HG03135 (cell line): ENCODE data around the gene EFCAB7.

ENCODE experiments used
- ATAC-seq: cut with Tn5 transposase; IDR thresholded peaks from one replicate; pipeline ENCODE4 v1.9.1; 2021; ENCODE audit warnings: mild to moderate bottlenecking, moderate library complexity; ENCODE audit not compliant: unreplicated experiment

Gene EFCAB7

DNA sequence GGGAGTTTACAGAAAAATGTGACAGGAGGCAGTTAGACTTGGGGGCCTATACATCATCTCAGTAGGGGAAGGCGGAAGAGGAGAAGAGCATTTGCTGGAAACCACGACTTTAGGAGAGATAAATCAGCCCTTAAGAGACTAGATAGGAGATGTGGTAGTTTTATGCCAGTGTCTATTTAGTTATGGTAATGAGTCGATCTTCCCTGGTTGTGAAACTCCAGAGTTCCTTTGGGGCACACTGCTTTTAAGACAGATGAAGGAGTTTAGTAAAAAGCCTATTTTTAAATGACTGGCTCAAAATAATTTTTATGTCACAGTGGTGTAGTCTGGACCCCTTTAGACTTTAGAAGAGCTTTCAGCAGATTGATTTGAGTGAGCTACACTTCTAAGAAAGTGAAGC is 77.7 kb downstream of the EFCAB7 start:
- no peak for ATAC-seq

DNA sequence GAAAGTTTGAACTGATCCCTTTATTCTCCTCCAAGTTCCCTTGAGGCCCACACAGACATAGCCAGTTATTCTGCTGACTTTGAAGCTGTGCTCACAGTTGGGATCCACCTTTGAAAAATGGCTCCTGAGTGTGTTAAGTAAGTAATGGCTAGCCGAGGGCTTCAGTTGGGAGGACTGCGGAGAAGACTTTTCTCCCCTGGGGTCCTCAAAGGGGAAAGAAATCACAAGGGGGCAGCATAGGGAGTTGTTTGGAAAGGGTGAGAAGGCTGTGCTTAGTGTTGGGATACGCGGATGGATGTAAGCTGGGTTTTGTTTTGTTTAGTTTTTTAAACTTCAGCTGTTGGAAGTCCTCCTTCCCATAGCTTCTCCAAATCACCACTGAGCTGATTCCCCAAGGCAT is 78.1 kb downstream of the EFCAB7 start:
- no peak for ATAC-seq

DNA sequence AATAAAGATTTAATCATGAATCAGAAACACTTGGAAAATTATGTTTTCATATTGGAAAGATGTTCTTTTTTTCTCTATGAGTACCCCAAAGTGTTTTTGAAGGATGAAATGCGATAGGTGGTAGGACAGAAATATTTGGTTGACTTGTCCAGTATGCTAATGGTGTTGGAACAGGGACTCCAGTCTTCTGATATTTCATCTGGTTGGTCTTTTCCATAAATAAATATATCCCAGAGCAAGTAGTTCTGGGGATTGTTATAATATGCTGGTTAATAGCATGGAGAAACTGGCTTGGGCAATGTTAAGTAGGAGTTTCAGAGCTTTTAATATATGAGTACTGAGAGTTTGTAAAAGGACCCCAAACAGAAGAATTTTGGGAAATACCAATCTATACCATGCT is 78.6 kb downstream of the EFCAB7 start:
- ATAC-seq: no peak

DNA sequence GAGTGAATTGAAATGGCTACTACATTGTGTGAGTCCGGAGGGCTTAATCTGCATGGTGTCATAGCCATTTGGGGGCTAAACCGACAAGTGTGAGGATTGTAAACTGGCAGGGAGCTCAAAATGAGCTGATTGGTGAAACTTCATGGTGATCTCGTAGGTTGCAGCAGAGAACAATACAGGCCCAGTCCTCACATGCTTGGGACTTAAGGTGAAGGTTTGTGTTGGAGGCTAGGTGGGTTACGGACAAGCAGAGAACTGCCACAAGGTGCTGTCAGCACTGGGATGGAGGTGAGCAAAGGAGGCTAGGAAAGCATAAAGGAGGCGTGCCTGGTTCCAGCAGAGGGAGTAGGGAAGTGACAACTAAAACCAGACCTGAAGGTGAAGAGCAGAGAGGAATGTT is 79.3 kb downstream of the EFCAB7 start:
- ATAC-seq: no peak

DNA sequence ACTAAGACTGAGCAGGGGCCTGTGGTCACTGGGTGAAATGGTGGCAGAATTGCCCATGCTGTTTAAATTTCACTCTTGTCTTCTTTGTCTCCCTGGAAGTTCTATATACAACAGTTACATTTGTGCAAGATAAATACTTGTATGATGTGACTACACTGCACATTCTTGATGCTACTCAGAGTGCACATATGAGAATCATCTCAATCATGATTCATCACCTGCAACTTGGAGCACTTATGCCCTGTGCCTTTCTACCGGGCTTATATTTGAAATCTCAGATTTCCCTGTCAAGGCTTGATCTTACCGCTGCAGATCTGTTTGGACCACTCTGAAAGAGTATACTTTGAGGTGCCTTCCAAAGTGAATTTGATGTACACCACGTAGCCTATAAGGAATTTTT is 80.5 kb downstream of the EFCAB7 start:
- no peak for ATAC-seq

DNA sequence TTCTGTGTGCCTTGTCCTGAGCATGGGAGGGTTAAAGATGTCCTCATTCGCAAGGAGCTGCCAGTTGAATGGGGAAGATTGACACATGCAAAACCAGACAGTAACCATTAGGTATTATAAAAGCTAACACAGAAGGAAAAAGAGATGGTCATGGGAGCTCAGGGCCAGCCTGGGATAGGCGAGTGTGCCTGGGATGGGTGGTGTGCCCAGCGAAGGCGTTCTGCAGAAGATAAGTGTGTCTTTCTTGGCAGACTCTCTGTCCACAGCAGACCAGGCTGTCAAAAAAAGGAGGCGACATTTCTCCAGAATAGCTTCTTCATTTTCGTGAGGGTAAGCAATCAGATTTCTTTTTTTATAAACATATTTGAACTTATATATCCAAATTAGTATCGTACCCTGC is 84.0 kb downstream of the EFCAB7 start:
- ATAC-seq: no peak

DNA sequence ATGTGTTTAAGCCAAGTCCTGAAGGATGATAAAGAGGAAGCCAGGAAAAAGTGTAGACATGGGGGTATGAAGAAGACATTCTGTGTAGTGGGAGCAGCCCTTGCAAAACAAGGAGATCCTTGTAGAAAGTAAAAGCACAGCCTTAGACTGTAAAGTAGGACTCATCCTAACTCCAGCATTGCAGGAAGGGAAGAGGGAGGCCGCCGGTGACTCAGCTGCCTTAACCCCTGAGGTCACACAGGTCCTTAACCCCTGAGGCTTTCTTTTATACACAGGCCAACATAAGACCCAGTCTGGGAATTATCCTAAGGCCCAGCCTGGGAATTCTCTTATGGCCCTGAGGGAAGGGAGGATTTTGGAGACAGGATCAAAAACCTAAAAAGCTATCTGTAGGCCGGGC is 87.9 kb downstream of the EFCAB7 start:
- no peak for ATAC-seq

DNA sequence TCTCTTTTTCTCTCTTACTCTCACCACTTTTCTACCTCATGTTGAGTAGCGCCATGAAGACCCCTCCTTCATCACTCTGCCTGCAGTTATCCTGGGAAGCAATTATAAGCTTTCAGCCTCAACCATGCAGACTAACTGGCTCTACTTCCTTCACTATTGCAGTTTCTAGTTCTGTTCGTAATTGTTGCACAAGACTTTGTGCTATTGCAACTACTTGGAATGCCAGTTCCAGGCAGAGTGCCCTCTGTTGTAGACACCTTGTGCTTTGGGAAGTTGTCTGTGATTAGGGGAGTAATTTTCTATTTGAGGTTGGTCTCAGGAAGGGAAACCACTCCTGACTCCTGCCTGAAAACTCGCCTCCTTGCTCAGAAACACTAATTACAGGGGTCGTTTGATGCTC is 89.2 kb downstream of the EFCAB7 start:
- ATAC-seq: no peak

DNA sequence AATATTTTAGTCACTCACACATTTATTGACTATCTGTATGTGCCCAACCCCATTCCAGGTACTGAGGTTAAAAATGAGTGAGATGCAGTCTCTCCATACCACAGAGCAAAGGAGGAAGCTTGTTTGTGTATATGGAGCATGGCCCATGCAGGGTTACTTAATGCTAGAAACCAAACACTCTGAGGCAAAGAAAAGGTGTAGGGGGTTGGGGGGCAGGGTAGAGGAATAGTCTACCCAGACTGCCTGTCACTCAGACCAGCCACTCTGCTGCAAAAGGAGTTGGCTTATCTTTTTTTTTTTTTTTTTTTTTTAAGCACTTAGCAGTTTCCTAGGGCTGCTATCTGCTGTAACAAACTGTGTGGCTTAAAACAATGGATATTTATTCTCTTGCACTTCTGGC is 89.6 kb downstream of the EFCAB7 start:
- ATAC-seq: no peak

DNA sequence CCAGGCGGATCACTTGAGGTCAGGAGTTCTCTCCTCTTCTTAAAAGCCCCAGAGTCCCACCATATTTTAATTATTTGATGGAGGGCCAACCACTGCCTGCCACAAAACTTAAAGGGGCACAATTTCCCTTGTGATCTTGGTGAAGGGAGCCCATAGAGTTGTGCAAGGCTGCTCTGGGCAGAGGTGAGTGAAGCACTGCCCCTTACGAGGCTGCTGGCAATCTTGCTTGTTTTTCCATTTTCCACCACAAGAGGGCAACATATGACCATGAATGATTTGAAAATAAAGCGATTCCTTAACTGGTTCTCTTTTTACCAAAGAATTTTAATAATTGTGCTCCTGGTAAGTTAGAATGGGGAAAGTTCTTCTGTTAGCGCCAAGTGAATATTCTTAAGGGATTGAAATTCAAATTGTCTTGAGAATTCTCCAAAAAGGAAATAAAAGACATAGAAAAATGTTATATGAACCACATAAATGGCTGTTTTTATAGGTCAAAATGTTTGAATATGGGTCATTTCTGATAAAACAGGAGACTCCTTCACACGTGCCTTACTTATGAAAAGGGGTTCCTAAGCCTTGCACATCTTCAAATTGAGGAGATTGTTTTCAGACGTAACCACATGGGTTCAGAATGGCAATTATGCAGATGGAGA is 92.6 kb downstream of the EFCAB7 start:
- ATAC-seq: no peak

DNA sequence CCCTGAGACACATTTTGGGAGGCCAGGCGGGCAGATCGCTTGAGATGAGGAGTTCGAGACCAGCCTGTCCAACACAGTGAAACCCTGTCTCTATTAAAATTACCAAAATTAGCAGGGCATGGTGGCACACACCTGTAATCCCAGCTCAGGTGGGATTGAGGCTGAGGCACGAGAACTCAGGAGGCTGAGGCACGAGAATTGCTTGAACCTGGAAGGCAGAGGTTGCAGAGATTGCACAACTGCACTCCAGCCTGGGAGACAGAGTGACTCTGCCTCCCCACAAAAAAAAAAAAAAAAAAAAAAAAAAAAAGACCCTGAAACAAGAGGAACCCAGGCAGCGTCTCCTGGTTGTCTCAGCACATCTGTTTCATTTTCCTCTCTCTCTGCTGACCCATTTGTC is 94.1 kb downstream of the EFCAB7 start:
- no peak for ATAC-seq

DNA sequence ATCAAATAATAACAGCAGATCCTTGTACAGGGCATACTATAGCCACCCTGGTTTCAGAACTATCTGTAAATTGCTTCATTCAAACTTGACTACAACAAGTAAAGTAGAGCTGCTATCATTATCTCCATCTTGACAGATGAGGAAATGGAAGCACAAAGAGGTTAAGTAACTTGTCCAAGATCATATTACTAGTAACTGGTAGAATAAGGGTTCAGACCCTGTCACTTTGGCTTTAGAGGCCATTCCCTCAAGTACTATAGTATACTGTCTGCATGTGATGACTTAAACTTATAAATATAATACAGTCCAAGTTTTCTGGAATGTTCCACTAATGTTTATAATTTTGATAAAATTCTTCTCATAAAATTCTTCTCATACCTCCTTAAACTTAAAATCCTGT is 94.7 kb downstream of the EFCAB7 start:
- ATAC-seq: no peak

DNA sequence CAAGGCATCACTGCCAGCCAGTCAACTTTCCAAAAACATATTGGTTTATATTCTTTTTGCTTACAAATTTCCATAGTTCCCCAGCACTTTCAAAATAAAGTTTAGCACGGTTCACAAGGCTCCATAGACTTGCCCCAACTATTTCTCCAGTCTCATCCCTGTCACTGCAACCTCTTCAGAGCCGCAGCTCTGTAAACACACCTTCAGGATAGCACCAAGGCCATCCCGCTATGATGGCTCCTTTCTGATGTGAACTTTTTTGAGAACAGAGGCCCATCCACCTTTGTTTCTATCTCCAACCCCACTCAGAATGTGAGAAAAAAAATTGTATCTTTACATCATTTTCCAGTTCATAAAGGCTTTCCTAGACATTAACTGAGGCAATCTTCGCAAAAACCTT is 96.2 kb downstream of the EFCAB7 start:
- no peak for ATAC-seq

DNA sequence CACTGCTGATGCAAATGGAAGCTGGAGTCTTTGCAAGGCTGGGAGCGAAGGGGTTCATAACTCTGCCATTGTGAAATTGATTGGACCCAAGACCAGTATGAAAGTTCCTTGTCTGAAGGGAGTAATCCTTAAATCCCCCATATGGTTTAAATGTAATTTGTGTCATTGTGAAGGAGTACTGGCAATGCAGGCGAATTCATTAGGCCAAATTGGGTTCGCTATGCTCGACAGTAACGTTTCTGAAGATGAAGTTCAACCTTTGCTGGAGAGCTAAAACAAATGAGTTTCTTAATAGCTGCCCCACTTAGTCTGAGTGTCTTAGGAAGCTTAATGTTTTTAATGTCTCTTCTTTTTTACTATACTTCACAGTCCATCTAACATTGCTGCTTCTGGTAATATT is 97.3 kb downstream of the EFCAB7 start:
- no peak for ATAC-seq

DNA sequence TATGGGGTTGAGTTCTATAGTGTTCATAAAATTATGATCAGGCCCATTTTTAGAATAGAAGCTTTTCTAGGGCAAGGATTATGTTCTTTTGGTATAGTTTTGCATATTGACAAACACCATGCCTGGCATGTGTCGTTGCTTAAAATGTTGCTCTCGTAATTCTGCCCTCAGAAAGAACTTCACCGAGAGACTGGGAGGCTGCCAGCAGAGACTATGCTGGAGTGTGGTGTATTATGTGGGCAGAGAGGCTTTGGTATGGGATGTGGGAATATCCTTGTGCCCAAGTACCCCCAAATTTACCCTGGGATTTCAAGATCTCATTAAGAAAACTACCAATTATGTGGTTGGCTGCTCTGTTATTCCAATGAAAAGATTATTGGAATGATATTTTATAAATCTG is 97.8 kb downstream of the EFCAB7 start:
- ATAC-seq: no peak

DNA sequence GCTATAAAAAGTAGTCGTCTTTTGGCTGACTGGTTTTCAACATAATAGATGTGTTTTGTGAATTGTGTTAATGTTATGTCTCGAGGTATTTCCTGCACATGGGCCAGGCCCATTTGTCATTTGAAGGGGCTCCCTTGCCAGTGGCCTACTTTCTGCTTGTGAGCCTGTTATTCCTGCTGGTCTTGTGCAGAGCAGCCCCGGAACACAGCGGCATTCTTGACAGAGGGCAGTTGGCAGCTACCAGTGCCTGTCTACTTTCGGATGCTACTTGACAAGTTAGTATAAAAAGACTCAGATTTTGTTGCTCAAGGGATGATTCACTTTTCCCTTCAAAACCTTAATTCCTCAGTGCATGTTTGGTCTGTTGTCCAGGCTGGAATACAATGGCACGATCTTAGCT is 98.4 kb downstream of the EFCAB7 start:
- ATAC-seq: no peak
